ENCODE data around the gene DAGLB.

Gene DAGLB

GRCh38 chr7:6448943-6449543 is 1.3 kb upstream of the DAGLB start:
- TF ChIP-seq FOXA1 (IDR thresholded peaks at IDR 0.05) (no peak), FOXM1 (IDR thresholded peaks at IDR 0.05; ENCODE audit: borderline replicate concordance) (no peak), BHLHE40 (IDR thresholded peaks at IDR 0.05; ENCODE audit: borderline replicate concordance) (no peak), HDGF (IDR thresholded peaks at IDR 0.05; ENCODE audit: borderline replicate concordance) (no peak), PKNOX1 (IDR thresholded peaks at IDR 0.05) (no peak), ARNT (IDR thresholded peaks at IDR 0.05) (no peak), NFRKB (IDR thresholded peaks at IDR 0.05) (no peak), CTBP1 (IDR thresholded peaks at IDR 0.05; ENCODE audit: borderline replicate concordance) (no peak), SUZ12 (IDR thresholded peaks at IDR 0.05) (no peak), FOXK2 (IDR thresholded peaks at IDR 0.05) (no peak), L3MBTL2 (conservative IDR thresholded peaks at IDR 0.05) (no peak), ELF4 (IDR thresholded peaks at IDR 0.05) (no peak), TARDBP (IDR thresholded peaks at IDR 0.05) (no peak), LEF1 (IDR thresholded peaks at IDR 0.05; ENCODE audit: borderline replicate concordance) (no peak), ZNF384 (IDR thresholded peaks at IDR 0.05) (no peak), SP1 (IDR thresholded peaks at IDR 0.05) (no peak)
- DNase-seq (ENCODE audit: extremely low spot score), result no peak
- POLR2A ChIA-PET, result interaction anchor here (1.0 to 1.5 kb wide), 4 partner anchors 8 to 64 kb away, joined by 3 to 6 read pairs (median 4); no protein-coding TSS in a partner anchor
- CTCF ChIA-PET, result no interaction called here

- ChIA-PET POLR2A (interaction anchor here (1.0 to 1.5 kb wide), 3 partner anchors 10 to 23 kb away, joined by 3 to 10 read pairs (median 4); no protein-coding TSS in a partner anchor), CTCF (no interaction called here)
- TF ChIP-seq FOXM1 (IDR thresholded peaks at IDR 0.05; ENCODE audit: borderline replicate concordance), result no peak
- no peak for TF ChIP-seq SUZ12 (IDR thresholded peaks at IDR 0.05)
- no peak for TF ChIP-seq LEF1 (IDR thresholded peaks at IDR 0.05; ENCODE audit: borderline replicate concordance)
- no peak for TF ChIP-seq SP1 (IDR thresholded peaks at IDR 0.05)
- no peak for TF ChIP-seq ARNT (IDR thresholded peaks at IDR 0.05)
- no peak for TF ChIP-seq BHLHE40 (IDR thresholded peaks at IDR 0.05; ENCODE audit: borderline replicate concordance)
- peak; percentile 51; the same call in 1 of the 2 replicates for TF ChIP-seq ZNF384 (IDR thresholded peaks at IDR 0.05)
- TF ChIP-seq NFRKB (IDR thresholded peaks at IDR 0.05), result no peak
- no peak for TF ChIP-seq CTBP1 (IDR thresholded peaks at IDR 0.05; ENCODE audit: borderline replicate concordance)
- TF ChIP-seq L3MBTL2 (conservative IDR thresholded peaks at IDR 0.05), result peak; percentile 74
- TF ChIP-seq TARDBP (IDR thresholded peaks at IDR 0.05), result no peak
- no peak for TF ChIP-seq FOXK2 (IDR thresholded peaks at IDR 0.05)
- no peak for TF ChIP-seq HDGF (IDR thresholded peaks at IDR 0.05; ENCODE audit: borderline replicate concordance)
- TF ChIP-seq PKNOX1 (IDR thresholded peaks at IDR 0.05), result no peak
- TF ChIP-seq ELF4 (IDR thresholded peaks at IDR 0.05), result no peak
- TF ChIP-seq FOXA1 (IDR thresholded peaks at IDR 0.05), result no peak
- DNase-seq (ENCODE audit: extremely low spot score), result peak; percentile 40
Measured at GRCh38 chr7:6446838-6447580, 745 bp downstream of the DAGLB start.

GRCh38 chr7:6444516-6445269 is 3.1 kb downstream of the DAGLB start:
- DNase-seq (ENCODE audit: extremely low spot score), result no peak
- ChIA-PET POLR2A (no interaction called here), CTCF (no interaction called here)
- TF ChIP-seq NFRKB (IDR thresholded peaks at IDR 0.05), result no peak
- TF ChIP-seq L3MBTL2 (conservative IDR thresholded peaks at IDR 0.05), result no peak

- TF ChIP-seq PKNOX1 (IDR thresholded peaks at IDR 0.05), result no peak
- no peak for TF ChIP-seq ELF4 (IDR thresholded peaks at IDR 0.05)
- TF ChIP-seq FOXK2 (IDR thresholded peaks at IDR 0.05), result no peak
- TF ChIP-seq SP1 (IDR thresholded peaks at IDR 0.05), result no peak
- no peak for TF ChIP-seq FOXA1 (IDR thresholded peaks at IDR 0.05)
- no peak for TF ChIP-seq TARDBP (IDR thresholded peaks at IDR 0.05)
- no peak for TF ChIP-seq BHLHE40 (IDR thresholded peaks at IDR 0.05; ENCODE audit: borderline replicate concordance)
- no peak for TF ChIP-seq NFRKB (IDR thresholded peaks at IDR 0.05)
- TF ChIP-seq FOXM1 (IDR thresholded peaks at IDR 0.05; ENCODE audit: borderline replicate concordance), result no peak
- TF ChIP-seq HDGF (IDR thresholded peaks at IDR 0.05; ENCODE audit: borderline replicate concordance), result no peak
- TF ChIP-seq L3MBTL2 (conservative IDR thresholded peaks at IDR 0.05), result no peak
- no peak for TF ChIP-seq LEF1 (IDR thresholded peaks at IDR 0.05; ENCODE audit: borderline replicate concordance)
- TF ChIP-seq SUZ12 (IDR thresholded peaks at IDR 0.05), result no peak
- no peak for TF ChIP-seq ZNF384 (IDR thresholded peaks at IDR 0.05)
- TF ChIP-seq ARNT (IDR thresholded peaks at IDR 0.05), result no peak
- TF ChIP-seq CTBP1 (IDR thresholded peaks at IDR 0.05; ENCODE audit: borderline replicate concordance), result no peak
- ChIA-PET POLR2A (no interaction called here), CTCF (interaction anchor here (0.6 to 0.7 kb wide), 3 partner anchors 19 to 126 kb away, joined by 3 to 5 read pairs (median 4); no protein-coding TSS in a partner anchor)
- no peak for DNase-seq (ENCODE audit: extremely low spot score)
Measured at GRCh38 chr7:6443372-6443941, 4.3 kb downstream of the DAGLB start.

- no peak for DNase-seq (ENCODE audit: extremely low spot score)
- POLR2A ChIA-PET, result no interaction called here
Measured at GRCh38 chr7:6442114-6442513, 5.6 kb downstream of the DAGLB start.

More at GRCh38 chr7:6442114-6442513, 5.6 kb downstream of the DAGLB start:
- TF ChIP-seq FOXK2 (IDR thresholded peaks at IDR 0.05), result no peak
- no peak for TF ChIP-seq CTBP1 (IDR thresholded peaks at IDR 0.05; ENCODE audit: borderline replicate concordance)
- CTCF ChIA-PET, result no interaction called here

All from HEK293T (cell line).